Activated CD4-positive, alpha-beta T cell treated with anti-CD3 and anti-CD28 coated beads, Interleukin-2, amount 10 ng/mL, durations not matched to agents 7 days and 5 days (primary cell): ENCODE results near the gene TM4SF18. TPM values are rescaled to one million over a fixed set of nuclear protein-coding genes. Genes with fewer than 3 reads are reported as not detected.

Experiments
- CTCF ChIA-PET: fragments of 350-600 bp; sonication (Branson Sonifier 250); formaldehyde crosslinking; loops from one replicate; lab custom pipeline; 2021; ENCODE audit warnings: antibody characterized with exemption; lab: Charles Lee
- POLR2A ChIA-PET: fragments of 350-600 bp; sonication (Branson Sonifier 250); formaldehyde crosslinking; loops from one replicate; lab custom pipeline; 2021; ENCODE audit warnings: antibody characterized with exemption; lab: Charles Lee
- DNase-seq: peaks from one replicate; pipeline ENCODE4 v3.0.0-alpha.2; 2020
- H3K27ac Mint-ChIP-seq: one replicate; pipeline ENCODE4 v1.8.0; 2021; ENCODE audit warnings: mild to moderate bottlenecking, moderate library complexity, mixed read lengths
- H3K27me3 Mint-ChIP-seq: one replicate; pipeline ENCODE4 v1.8.0; 2021; ENCODE audit warnings: mixed read lengths
- H3K36me3 Mint-ChIP-seq: one replicate; pipeline ENCODE4 v1.8.0; 2021; ENCODE audit warnings: low read depth, mixed read lengths
- H3K4me1 Mint-ChIP-seq: one replicate; pipeline ENCODE4 v1.8.0; 2021; ENCODE audit warnings: mixed read lengths
- H3K4me3 Mint-ChIP-seq: one replicate; pipeline ENCODE4 v1.8.0; 2021; ENCODE audit warnings: mild to moderate bottlenecking, moderate library complexity, mixed read lengths
- H3K9me3 Mint-ChIP-seq: one replicate; pipeline ENCODE4 v1.8.0; 2021; ENCODE audit warnings: mixed read lengths
- total RNA-seq, 2 experiments: library from RNA; stranded (reverse); gene quantifications; one replicate each; pipeline ENCODE4 v1.2.3, GENCODE V29; 2021

TM4SF18 gene
- total RNA-seq, 2 experiments from 2014 or later: not detected

DNA sequence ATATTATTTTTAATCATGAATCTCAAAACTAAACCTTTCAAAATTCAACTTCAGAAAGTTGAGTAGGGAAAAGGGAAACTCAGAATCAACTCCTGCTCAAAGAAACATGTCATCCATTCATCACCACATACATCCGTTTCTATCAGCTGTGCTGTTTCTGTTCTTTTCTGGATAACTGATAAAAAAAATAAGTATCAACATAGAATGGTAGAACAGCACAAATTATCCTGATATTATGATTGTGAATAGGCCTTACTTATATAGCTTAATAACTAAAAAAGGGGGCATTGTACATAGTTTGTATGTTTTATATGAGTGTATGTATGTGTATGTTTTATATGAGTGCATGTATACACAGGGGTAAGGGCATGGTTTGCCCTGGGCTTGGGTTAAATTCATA, 41.0 kb upstream of the TM4SF18 start:
- no peak for DNase-seq
- Mint-ChIP-seq H3K27ac (no peak overlapping the region), H3K4me1 (no peaks in the 10 kb centered on the region), H3K27me3 (peaks cover 8% of the 10 kb centered on the region), H3K36me3 (no peaks in the 10 kb centered on the region), H3K4me3 (no peak overlapping the region), H3K9me3 (no peaks in the 10 kb centered on the region)
- CTCF ChIA-PET: interaction anchor here (0.6 to 1.7 kb wide), 2 partner anchors 9 to 48 kb away, joined by 4 to 5 read pairs; no protein-coding TSS in a partner anchor
- POLR2A ChIA-PET: no interaction called here

DNA sequence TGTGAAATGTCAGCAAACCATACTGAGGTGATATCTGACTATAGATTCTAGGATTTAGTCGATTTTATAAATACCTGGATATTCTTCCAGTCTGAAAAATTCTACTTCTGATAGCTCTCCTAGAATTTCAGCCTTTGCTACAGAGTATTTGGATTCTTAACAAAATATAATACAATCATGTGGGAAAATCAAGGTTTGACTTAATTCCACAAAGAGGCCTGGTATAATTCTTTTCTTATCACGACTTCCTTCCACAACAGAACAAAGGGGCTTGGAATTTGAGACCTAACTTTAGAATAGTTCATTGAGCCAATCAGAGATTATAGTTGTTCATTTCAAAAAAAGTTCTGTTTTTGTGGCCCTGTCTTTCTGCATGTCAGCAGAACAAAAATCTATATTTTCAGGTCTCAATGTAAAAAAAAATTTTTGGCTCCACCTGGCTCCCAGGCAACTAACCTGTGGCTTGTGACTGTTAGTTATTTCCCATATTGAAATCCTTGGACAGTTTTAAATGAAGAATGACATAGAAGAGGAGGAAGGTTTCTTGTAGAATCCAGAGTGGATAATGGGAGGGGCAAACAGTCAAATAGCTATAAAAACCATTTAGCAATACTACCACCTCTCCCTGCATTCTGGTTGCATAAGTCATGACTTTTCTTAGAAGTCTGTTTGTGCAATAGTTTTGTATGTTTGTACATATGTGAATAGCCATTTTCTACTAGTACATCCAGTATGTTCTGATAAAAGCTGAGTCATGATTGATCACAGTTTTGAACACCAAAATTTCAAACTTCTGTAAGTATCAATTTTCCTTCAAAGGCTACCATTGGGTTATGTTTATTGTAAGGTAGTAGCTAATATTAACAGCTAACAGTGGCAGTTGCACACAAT, 40.0 kb upstream of the TM4SF18 start:
- H3K36me3 Mint-ChIP-seq: no peaks in the 10 kb centered on the region
- CTCF ChIA-PET: interaction anchor here (0.6 to 1.7 kb wide), 2 partner anchors 9 to 49 kb away, joined by 4 to 5 read pairs; no protein-coding TSS in a partner anchor
- no peak for DNase-seq
- POLR2A ChIA-PET: no interaction called here
- peaks cover 15% of the 10 kb centered on the region for H3K27me3 Mint-ChIP-seq
- no peak overlapping the region for H3K27ac Mint-ChIP-seq
- H3K4me1 Mint-ChIP-seq: no peaks in the 10 kb centered on the region
- H3K4me3 Mint-ChIP-seq: no peak overlapping the region
- no peaks in the 10 kb centered on the region for H3K9me3 Mint-ChIP-seq

DNA sequence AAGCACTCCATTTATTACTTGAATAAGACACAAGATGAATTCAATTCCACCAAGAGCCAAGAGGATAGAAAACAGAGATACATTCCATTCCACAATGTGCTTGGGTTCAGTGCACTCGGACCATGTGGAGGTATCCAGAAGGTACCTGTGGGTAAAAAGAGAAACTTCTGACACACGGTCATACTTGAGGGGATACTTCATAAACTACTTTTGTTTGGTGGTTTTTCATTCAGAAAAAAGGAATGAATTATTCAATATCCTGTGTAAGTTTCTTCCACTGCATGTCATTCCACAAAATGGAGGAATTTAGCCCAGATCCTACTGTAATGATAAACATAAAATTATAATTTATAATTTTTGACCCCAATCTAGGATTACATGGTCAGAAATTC, 38.3 kb upstream of the TM4SF18 start:
- H3K27me3 Mint-ChIP-seq: peaks cover 15% of the 10 kb centered on the region
- no peaks in the 10 kb centered on the region for H3K4me1 Mint-ChIP-seq
- CTCF ChIA-PET: no interaction called here
- POLR2A ChIA-PET: no interaction called here
- H3K36me3 Mint-ChIP-seq: no peaks in the 10 kb centered on the region
- no peak overlapping the region for H3K4me3 Mint-ChIP-seq
- no peak overlapping the region for H3K27ac Mint-ChIP-seq
- no peak for DNase-seq
- H3K9me3 Mint-ChIP-seq: no peaks in the 10 kb centered on the region

DNA sequence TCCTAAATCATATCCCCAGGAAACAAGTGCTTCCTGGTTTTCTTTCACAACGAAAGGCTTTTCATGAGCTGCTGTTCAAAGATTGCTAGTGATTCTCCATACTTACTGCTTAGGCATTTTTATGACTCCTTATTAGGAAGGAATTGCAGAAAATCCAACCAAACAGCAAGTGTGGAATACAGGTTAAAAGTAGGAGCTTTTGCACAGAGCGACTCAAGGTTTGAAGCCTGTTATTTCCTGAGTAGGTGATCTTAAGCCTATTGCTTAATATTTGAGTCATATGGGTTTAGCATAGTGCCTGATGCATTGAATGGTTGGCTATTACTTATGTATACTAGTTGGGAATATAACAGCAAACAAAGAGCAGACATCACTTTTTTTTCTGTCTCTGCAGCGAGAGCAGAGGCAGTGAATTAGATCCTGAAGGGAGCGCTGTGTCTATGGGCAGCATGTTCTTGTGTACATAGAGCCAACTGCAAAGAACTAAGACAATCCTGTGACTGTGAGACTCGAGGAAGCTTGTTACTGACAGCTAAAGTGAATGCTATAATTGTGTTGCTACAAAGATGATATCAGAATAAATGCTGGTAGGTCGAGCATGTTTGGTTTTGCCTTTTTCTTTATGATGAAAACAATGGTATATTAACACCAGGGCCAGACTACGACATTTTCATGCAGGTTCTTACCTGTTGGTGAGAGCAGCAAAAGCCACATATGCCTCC, 37.7 kb upstream of the TM4SF18 start:
- Mint-ChIP-seq H3K27me3 (peaks cover 15% of the 10 kb centered on the region), H3K4me1 (no peaks in the 10 kb centered on the region), H3K36me3 (no peaks in the 10 kb centered on the region), H3K27ac (no peak overlapping the region), H3K4me3 (no peak overlapping the region), H3K9me3 (no peaks in the 10 kb centered on the region)
- ChIA-PET POLR2A (no interaction called here), CTCF (no interaction called here)
- no peak for DNase-seq

DNA sequence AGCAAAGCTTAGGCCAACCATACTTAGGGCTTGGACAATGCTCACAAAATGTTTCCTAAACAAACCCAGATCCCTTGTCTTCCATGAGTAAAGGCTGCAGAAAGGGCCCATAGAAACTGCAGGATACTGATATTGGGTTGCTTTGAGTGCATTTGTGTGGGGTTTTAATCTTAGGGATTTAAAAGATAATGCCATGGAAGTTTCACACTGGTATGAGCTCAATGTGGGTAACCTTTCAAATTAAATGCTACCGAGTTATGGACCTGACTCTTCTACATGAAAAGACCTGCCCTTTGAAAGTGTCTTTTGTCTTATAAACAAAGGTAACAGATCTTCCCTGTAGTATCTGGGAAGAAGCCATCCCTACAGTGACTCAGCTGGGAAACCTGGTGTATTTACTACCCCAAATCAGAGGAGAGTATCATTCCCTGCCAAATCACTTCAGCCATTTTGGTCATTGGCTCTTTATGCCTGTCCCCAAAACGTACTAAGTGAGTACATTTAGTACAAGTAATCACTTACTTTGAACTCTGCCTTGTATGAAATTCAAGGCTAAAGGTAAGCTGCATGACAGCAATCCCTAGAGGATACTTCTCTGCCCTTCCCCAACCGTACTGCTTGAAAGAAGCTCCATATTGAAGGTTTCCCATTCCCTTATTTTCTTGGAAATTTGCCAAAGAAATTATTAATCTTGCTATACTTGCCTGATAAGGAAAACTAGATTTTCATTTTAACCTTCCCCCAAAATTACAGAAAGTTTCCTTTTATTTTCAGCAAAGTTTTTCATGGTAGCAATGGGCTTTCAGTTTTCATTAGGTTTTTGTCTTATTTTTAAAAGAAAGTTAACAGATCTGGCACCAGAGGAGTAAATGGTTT, 36.8 kb upstream of the TM4SF18 start:
- Mint-ChIP-seq H3K27me3 (peaks cover 15% of the 10 kb centered on the region), H3K4me3 (no peak overlapping the region), H3K9me3 (no peaks in the 10 kb centered on the region), H3K27ac (no peak overlapping the region), H3K4me1 (no peaks in the 10 kb centered on the region), H3K36me3 (no peaks in the 10 kb centered on the region)
- CTCF ChIA-PET: no interaction called here
- no peak for DNase-seq
- POLR2A ChIA-PET: no interaction called here

DNA sequence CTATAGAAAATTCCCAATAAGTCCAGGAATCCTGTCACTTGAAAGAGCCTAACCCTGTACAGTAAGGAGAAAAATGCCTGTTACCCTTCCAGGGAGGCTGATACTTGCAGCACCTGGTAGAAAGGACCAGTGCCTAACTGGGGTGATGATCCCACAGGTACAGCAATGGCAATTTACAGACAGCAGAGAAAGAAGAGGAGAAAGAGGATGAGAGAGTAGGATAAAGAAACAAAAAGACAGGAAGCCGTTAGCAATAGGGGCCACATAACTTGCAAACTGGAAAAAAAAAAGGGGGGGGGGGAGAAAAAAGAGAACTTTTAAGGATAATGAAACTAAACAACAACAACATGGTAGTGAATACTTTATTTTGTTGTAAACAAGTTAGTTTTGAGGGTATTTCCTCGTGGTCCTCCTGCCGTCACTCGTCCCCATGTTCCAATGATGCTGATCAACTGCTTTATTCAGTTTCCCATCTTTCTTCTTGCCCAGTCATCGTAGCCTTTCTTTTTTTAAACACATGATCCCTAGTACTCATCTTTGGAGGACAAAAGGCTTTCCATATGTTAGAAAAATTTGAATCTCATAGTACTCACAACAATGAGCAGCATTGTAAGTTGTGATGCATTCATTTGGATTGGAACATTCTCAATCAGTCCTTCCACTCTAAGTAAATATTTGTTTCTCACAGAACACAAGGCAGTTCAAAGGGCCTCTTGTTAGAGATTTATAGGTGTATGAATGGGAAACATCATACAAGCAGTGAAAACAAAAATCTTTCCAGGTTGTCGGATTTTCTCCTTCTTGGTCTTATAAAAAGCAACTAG, 35.5 kb upstream of the TM4SF18 start:
- POLR2A ChIA-PET: no interaction called here
- Mint-ChIP-seq H3K27ac (no peak overlapping the region), H3K27me3 (peaks cover 12% of the 10 kb centered on the region)

DNA sequence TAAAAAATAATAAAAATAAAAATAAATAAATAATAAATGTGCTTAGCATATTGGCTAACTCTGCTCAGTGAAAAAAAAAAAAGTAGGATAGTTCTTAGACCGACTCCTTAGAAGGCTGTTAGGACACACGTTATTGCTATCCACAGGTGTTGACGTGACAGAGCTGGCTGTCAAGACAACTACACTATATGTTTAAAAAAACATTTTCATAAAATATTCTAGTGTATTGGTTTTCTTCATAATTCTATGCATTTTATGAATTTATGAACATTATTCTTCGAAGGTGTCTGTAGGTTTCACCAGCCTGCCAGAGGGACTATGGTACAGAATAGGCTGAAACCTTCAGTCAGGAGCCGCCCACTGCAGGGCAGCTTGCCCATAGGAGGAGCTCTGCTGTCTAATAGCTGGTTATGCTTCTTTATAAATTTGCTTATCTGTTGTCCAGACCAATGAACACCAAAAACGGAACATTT, 34.8 kb upstream of the TM4SF18 start:
- no peaks in the 10 kb centered on the region for H3K36me3 Mint-ChIP-seq
- no peaks in the 10 kb centered on the region for H3K4me1 Mint-ChIP-seq
- no peak for DNase-seq
- no peak overlapping the region for H3K27ac Mint-ChIP-seq
- peaks cover 13% of the 10 kb centered on the region for H3K27me3 Mint-ChIP-seq
- POLR2A ChIA-PET: no interaction called here
- CTCF ChIA-PET: interaction anchor here (0.6 to 1.2 kb wide), 2 partner anchors 11 to 104 kb away, joined by 3 to 4 read pairs; no protein-coding TSS in a partner anchor
- no peak overlapping the region for H3K4me3 Mint-ChIP-seq
- no peaks in the 10 kb centered on the region for H3K9me3 Mint-ChIP-seq

More for the DNA sequence above, 35.5 kb upstream of the TM4SF18 start:
- Mint-ChIP-seq H3K4me3 (no peak overlapping the region), H3K36me3 (no peaks in the 10 kb centered on the region), H3K4me1 (no peaks in the 10 kb centered on the region), H3K9me3 (no peaks in the 10 kb centered on the region)
- CTCF ChIA-PET: interaction anchor here (0.6 to 1.2 kb wide), 2 partner anchors 12 to 104 kb away, joined by 3 to 4 read pairs; no protein-coding TSS in a partner anchor
- no peak for DNase-seq

DNA sequence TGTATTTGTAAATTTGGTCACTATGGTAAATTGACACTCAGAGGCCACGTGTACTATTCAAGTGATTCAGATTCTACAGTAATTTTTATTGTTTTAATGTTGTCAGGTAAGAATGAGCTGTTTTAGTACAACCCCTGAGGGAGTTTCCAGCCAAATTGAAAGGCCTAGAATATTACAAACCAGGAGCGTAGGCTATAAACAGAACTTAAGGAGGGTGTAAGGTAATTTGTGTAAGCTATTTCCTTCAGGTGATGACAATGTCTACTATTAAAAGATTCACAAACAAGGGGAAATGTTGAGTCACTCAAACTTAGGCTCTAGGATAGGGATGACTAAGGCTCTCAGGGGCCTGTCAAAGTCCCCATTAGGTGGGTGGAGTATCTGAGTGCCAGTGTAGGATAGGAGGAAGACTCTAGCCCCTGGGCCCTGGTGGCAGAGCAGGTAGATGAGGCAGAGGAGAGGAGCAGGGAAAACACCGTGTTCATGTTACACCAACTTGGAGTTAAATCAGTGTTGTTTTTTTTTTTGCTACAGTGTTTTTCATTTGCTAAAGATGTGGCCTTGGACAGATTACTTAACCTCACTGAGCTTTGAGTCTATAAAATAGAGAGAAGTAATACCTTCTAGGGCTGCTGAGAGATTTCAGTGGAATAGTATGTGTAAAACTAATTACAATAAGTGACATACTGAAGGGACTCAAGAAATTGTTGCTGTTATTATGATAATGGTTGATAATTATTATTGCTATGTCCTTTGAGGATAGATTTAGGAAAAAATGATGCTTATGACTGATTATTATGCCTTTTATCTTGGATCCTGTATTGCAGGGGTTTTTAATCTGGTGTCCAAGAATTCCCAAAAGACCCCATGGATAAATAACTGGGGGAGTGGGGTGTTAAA, 33.8 kb upstream of the TM4SF18 start:
- Mint-ChIP-seq H3K27me3 (peaks cover 15% of the 10 kb centered on the region), H3K36me3 (no peaks in the 10 kb centered on the region), H3K4me1 (no peaks in the 10 kb centered on the region), H3K9me3 (no peaks in the 10 kb centered on the region), H3K27ac (no peak overlapping the region), H3K4me3 (no peak overlapping the region)
- ChIA-PET POLR2A (no interaction called here), CTCF (no interaction called here)
- DNase-seq: no peak

DNA sequence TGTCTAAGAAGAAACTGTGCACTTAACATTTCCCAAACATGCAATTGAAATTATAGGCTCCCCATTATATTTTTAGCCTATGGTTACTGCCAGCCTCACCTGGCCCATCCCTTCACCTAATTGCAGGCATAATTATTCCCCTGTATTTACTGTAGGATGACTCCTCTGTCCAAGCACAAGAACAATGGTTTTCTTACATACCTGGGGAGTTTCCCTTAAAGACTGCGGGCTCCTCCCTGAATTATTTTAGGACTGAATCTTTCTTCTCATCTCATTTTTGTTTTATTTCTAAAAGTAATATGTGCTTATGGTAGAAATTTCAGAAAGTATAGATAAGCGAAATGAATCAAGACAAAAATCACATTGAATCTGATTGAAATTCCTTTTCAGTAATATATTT, 32.6 kb upstream of the TM4SF18 start:
- no peaks in the 10 kb centered on the region for H3K9me3 Mint-ChIP-seq
- ChIA-PET POLR2A (no interaction called here), CTCF (interaction anchor here (2.1 kb wide), 1 partner anchor 9 kb away, joined by 5 read pairs; no protein-coding TSS in a partner anchor)
- peaks cover 15% of the 10 kb centered on the region for H3K27me3 Mint-ChIP-seq
- H3K36me3 Mint-ChIP-seq: no peaks in the 10 kb centered on the region
- no peak for DNase-seq
- no peaks in the 10 kb centered on the region for H3K4me1 Mint-ChIP-seq
- H3K27ac Mint-ChIP-seq: no peak overlapping the region
- no peak overlapping the region for H3K4me3 Mint-ChIP-seq

DNA sequence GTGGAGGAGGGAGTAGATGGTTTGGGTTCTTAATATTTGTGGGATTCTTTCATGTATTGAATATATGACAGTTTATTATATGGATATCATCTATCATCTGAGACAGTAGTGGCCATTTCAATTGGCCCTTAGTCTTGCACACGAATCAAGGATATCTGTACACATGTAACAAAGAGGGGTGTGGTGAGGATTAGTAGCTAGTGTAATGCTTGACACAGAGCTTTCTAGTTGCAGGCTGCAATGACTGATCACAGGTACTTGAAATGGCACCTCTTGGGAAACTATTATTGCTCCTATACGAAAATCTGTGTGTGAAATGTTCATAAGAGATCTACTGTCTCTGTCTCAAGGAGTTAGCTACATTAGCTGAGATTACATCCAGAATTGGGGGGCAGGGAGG, 31.2 kb upstream of the TM4SF18 start:
- no peaks in the 10 kb centered on the region for H3K36me3 Mint-ChIP-seq
- H3K4me1 Mint-ChIP-seq: no peaks in the 10 kb centered on the region
- ChIA-PET CTCF (interaction anchor here (2.1 kb wide), 1 partner anchor 10 kb away, joined by 5 read pairs; no protein-coding TSS in a partner anchor), POLR2A (no interaction called here)
- H3K27me3 Mint-ChIP-seq: peaks cover 15% of the 10 kb centered on the region
- no peak overlapping the region for H3K27ac Mint-ChIP-seq
- no peak overlapping the region for H3K4me3 Mint-ChIP-seq
- DNase-seq: no peak
- no peaks in the 10 kb centered on the region for H3K9me3 Mint-ChIP-seq

DNA sequence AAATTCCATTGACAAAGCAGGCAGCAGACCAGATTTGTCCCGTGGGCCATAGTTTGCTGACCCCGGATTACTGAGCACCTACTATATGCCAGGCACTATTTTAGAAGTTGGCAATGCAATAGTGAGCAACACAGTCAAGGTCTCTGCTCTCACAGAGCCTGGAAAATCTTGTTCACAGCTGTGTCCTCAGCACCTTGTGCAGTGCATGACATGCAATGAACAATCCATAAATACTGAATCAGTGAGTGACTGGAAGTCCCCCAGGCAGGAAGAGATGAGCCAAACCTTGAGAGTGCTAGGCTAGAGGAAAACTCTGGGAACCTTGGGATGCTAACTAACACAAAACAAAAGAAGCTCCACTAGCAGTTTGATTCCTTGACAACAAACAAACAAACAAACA, 29.6 kb upstream of the TM4SF18 start:
- ChIA-PET CTCF (no interaction called here), POLR2A (no interaction called here)
- Mint-ChIP-seq H3K9me3 (no peaks in the 10 kb centered on the region), H3K27me3 (peaks cover 19% of the 10 kb centered on the region), H3K36me3 (no peaks in the 10 kb centered on the region), H3K4me3 (no peak overlapping the region), H3K27ac (no peak overlapping the region), H3K4me1 (no peaks in the 10 kb centered on the region)
- no peak for DNase-seq
